Stimulated activated CD4-positive, alpha-beta T cell treated with anti-CD3 and anti-CD28 coated beads, Interleukin-1b, Interleukin-23, amount 100 ng/mL, for 4 hours (primary cell): ENCODE data around the gene FAM76B.

Experiments
- DNase-seq, 2 donors: peaks; one replicate each; pipeline ENCODE4 v3.0.0-alpha.2; 2020; ENCODE audit warnings: low read depth in 2 of 2

Gene FAM76B

GRCh38 chr11:95732930-95733602 is 56.5 kb downstream of the FAM76B start:
- no peak for DNase-seq

DNA sequence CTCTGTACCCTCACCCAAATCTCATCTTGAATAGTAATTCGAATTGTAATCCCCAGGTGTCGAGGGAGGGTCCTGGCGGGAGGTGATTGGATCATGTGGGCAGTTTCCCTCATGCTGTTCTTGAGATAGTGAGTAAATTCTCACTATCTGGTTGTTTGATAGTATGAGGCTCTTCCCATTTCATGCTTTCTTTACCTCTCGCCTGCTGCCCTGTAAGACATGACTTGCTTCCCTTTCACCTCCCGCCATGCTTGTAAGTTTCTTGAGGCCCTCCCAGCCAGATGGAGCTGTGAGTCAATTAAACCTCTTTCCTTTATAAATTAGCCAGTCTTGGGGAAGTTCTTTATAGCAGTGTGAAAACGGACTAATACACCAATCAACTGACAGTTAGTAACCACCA is 60.1 kb downstream of the FAM76B start:
- DNase-seq = no peak

GRCh38 chr11:95728790-95729189 is 60.8 kb downstream of the FAM76B start:
- no peak for DNase-seq

GRCh38 chr11:95728094-95728493 is 61.5 kb downstream of the FAM76B start:
- no peak for DNase-seq

DNA sequence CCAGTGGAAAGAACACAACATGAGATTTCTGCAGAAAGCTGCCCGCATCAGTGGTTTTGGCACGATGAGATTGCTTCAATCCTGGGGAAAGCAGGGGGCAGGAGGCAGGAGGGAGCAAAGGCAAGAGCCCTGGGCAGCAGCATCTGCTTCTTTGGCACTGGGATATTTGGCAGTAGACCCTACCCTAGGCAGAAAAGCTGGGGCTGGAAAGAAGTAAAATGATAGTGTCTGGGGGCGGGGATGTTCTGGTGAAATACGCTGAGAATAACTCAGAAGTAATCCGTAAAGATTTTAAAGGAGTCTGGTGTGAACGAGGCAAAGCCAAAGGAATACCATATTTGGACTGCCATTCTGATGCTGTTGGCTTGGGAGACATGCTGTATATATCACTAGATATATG is 62.0 kb downstream of the FAM76B start:
- no peak for DNase-seq

- no peak for DNase-seq
Observed at GRCh38 chr11:95727111-95727510, 62.5 kb downstream of the FAM76B start.

DNA sequence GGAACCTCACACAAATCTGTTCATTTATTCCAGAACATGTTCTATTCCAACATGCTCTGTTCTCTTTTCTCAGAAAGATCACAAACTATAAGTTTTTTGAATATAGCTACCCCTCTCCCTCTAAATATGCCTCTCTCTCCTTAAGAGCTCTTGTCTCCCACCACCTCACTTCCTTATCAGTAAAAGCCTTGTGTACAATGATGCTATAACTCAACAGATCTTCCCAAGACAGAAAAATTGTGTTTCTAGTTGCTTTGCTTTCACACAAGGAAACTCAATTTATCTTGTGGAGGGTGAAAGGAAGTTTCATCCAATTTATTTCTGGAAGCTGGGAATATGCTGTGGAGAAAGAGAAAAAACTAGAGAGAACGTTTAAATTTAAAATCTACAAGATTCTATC is 64.4 kb downstream of the FAM76B start:
- DNase-seq = no peak

GRCh38 chr11:95723361-95723942 is 66.1 kb downstream of the FAM76B start:
- DNase-seq = no peak

DNA sequence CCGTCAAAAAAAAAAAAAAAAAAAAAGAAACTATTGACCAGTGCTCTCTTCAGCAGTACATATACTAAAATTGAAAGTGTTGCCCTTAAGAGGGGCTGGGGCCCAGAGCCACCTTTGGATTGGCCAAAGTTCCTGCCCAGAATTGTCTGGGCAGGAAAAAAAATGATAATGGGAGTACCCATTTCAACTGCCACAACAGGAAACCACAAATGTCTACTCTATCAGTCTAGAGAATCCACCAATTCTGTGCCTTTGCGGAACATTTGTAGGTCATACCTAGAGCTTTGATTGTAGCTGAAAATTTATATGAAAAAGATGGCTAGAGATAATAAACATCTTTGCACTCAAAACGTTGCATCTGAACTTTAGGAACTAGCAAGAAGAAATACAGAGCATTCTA is 69.4 kb downstream of the FAM76B start:
- DNase-seq = no peak
